IMR-90 (cell line): Measurements from ENCODE around the gene URM1. TPM values are rescaled to one million over a fixed set of nuclear protein-coding genes. Genes with fewer than 3 reads are reported as not detected.

Source experiments
- ATAC-seq: fragments of 200-7000 bp; cut with Tn5 transposase; 2 replicates; pipeline ENCODE4 v1.9.1; 2020; ENCODE audit warnings: low read depth, mild to moderate bottlenecking, moderate library complexity
- BruUV-seq: library from RNA; stranded (reverse); fragments of 400-500 nt; replicated peaks from 2 replicates; lab custom pipeline; 2021; lab: Mats Ljungman, UMichigan
- CTCF ChIA-PET: fragments of 300-600 bp; formaldehyde crosslinking; extraction: SDS; loops from one replicate; lab custom pipeline; 2021; ENCODE audit warnings: antibody characterized with exemption; lab: Yijun Ruan, JAX
- POLR2A ChIA-PET: fragments of 300-600 bp; sonication (Branson Sonifier 250); formaldehyde crosslinking; loops from one replicate; lab custom pipeline; 2022; ENCODE audit warnings: antibody characterized with exemption; ENCODE audit not compliant: unreplicated experiment; lab: Charles Lee
- DNase-seq: peaks from one replicate; pipeline ENCODE4 v3.0.0; 2013
- H2AFZ ChIP-seq: replicated peaks from 2 replicates; pipeline ENCODE3; 2013; ENCODE audit warnings: low read length, mild to moderate bottlenecking; ENCODE audit not compliant: poor library complexity
- H2AK5ac ChIP-seq: 2 replicates; pipeline ENCODE4 v1.6.1; 2013; ENCODE audit warnings: low read depth, low read length, inconsistent platforms
- H2AK9ac ChIP-seq: replicated peaks from 2 replicates; pipeline ENCODE3; 2013; ENCODE audit warnings: mild to moderate bottlenecking, low read depth, low read length, moderate library complexity; ENCODE audit not compliant: poor library complexity
- H2BK120ac ChIP-seq: 2 replicates; pipeline ENCODE4 v1.6.1; 2013; ENCODE audit warnings: low read depth, low read length, inconsistent platforms
- H2BK15ac ChIP-seq: 3 replicates; pipeline ENCODE4 v1.6.1; 2013; ENCODE audit warnings: low read depth, low read length, inconsistent platforms
- H2BK20ac ChIP-seq: 2 replicates; pipeline ENCODE4 v1.6.1; 2013; ENCODE audit warnings: low read depth, mild to moderate bottlenecking, inconsistent platforms, low read length, moderate library complexity
- H2BK5ac ChIP-seq: 2 replicates; pipeline ENCODE4 v1.6.1; 2013; ENCODE audit warnings: mild to moderate bottlenecking, low read depth, low read length, inconsistent platforms; ENCODE audit not compliant: poor library complexity, severe bottlenecking
- H3K14ac ChIP-seq: replicated peaks from 2 replicates; pipeline ENCODE4 v1.6.1; 2013; ENCODE audit warnings: low read depth, low read length, inconsistent platforms
- H3K18ac ChIP-seq: 2 replicates; pipeline ENCODE4 v1.6.1; 2013; ENCODE audit warnings: low read depth, low read length, control low read depth
- H3K23ac ChIP-seq: 2 replicates; pipeline ENCODE4 v1.6.1; 2013; ENCODE audit warnings: low read depth, low read length, inconsistent platforms
- H3K27ac ChIP-seq: 2 replicates; pipeline ENCODE4 v1.5.1; 2013; ENCODE audit warnings: mild to moderate bottlenecking, control low read depth, low read length; ENCODE audit not compliant: insufficient read depth
- H3K27me3 ChIP-seq: 2 replicates; pipeline ENCODE4 v1.6.1; 2013; ENCODE audit warnings: low read length; ENCODE audit not compliant: control insufficient read depth, insufficient read depth
- H3K36me3 ChIP-seq: 2 replicates; pipeline ENCODE4 v1.6.1; 2013; ENCODE audit warnings: low read length, mixed read lengths; ENCODE audit not compliant: control insufficient read depth, insufficient read depth
- H3K4ac ChIP-seq: 2 replicates; pipeline ENCODE4 v1.6.1; 2013; ENCODE audit warnings: low read depth, low read length, inconsistent platforms
- H3K4me1 ChIP-seq: 2 replicates; pipeline ENCODE4 v1.6.1; 2013; ENCODE audit warnings: low read length, mixed read lengths; ENCODE audit not compliant: control insufficient read depth, insufficient read depth
- H3K4me2 ChIP-seq: 2 replicates; pipeline ENCODE4 v1.6.1; 2013; ENCODE audit warnings: low read depth, mild to moderate bottlenecking, control low read depth, low read length, moderate library complexity
- H3K4me3 ChIP-seq: 2 replicates; pipeline ENCODE4 v1.5.1; 2013; ENCODE audit warnings: low read depth, mild to moderate bottlenecking, control low read depth, low read length, moderate library complexity; ENCODE audit not compliant: insufficient read depth
- H3K56ac ChIP-seq: 2 replicates; pipeline ENCODE4 v1.6.1; 2013; ENCODE audit warnings: low read length, inconsistent platforms; ENCODE audit not compliant: insufficient read depth; ENCODE audit errors: extremely low read depth
- H3K79me1 ChIP-seq, 2 experiments: 2 replicates each; pipeline ENCODE4 v1.6.1; 2013; ENCODE audit warnings: low read length in 2 of 2, inconsistent platforms in 1 of 2, low read depth in 1 of 2
- H3K9ac ChIP-seq: 2 replicates; pipeline ENCODE4 v1.6.1; 2013; ENCODE audit warnings: low read depth, low read length, control low read depth
- H3K9me1 ChIP-seq: 2 replicates; pipeline ENCODE4 v1.6.1; 2013; ENCODE audit warnings: low read length, inconsistent platforms; ENCODE audit not compliant: insufficient read depth
- H3K9me3 ChIP-seq: 2 replicates; pipeline ENCODE4 v1.6.1; 2013; ENCODE audit warnings: low read length; ENCODE audit not compliant: control insufficient read depth, insufficient read depth
- H4K20me1 ChIP-seq: 2 replicates; pipeline ENCODE4 v1.6.1; 2013; ENCODE audit warnings: low read length, inconsistent platforms; ENCODE audit not compliant: insufficient read depth
- H4K5ac ChIP-seq: 2 replicates; pipeline ENCODE4 v1.6.1; 2013; ENCODE audit warnings: mild to moderate bottlenecking, low read depth, low read length, control low read depth
- H4K8ac ChIP-seq, 2 experiments: 2 replicates each; pipeline ENCODE4 v1.6.1; 2013; ENCODE audit warnings: low read depth in 2 of 2, low read length in 2 of 2, control low read depth in 1 of 2, inconsistent platforms in 1 of 2
- H4K91ac ChIP-seq: 2 replicates; pipeline ENCODE4 v1.6.1; 2013; ENCODE audit warnings: low read depth, low read length, inconsistent platforms; ENCODE audit not compliant: insufficient read depth
- BHLHE40 ChIP-seq: fragments of 150-350 bp; IDR thresholded peaks from 2 replicates; pipeline ENCODE4 v1.6.1; 2016; ENCODE audit warnings: mild to moderate bottlenecking, low read depth, low read length
- CEBPB ChIP-seq: IDR thresholded peaks from 2 replicates; pipeline ENCODE4 v1.6.1; 2012; ENCODE audit warnings: low read depth, low read length, improper control_type of control experiment
- CHD1 ChIP-seq: IDR thresholded peaks from 2 replicates; pipeline ENCODE4 v1.6.1; 2012; ENCODE audit warnings: low read depth, low read length, improper control_type of control experiment
- FOS ChIP-seq: fragments of 150-350 bp; IDR thresholded peaks from 2 replicates; pipeline ENCODE4 v1.6.1; 2016; ENCODE audit warnings: low read depth, low read length
- MAFK ChIP-seq: IDR thresholded peaks from 2 replicates; pipeline ENCODE4 v1.6.1; 2012; ENCODE audit warnings: low read depth, low read length, improper control_type of control experiment
- MAZ ChIP-seq: IDR thresholded peaks from 2 replicates; pipeline ENCODE4 v1.6.1; 2012; ENCODE audit warnings: low read depth, mild to moderate bottlenecking, low read length, improper control_type of control experiment, moderate library complexity, borderline replicate concordance
- MXI1 ChIP-seq: IDR thresholded peaks from 2 replicates; pipeline ENCODE4 v1.6.1; 2012; ENCODE audit warnings: low read depth, mild to moderate bottlenecking, low read length, moderate library complexity, borderline replicate concordance
- NFE2L2 ChIP-seq: fragments of 150-350 bp; IDR thresholded peaks from 2 replicates; pipeline ENCODE4 v1.6.1; 2016; ENCODE audit warnings: low read depth, mild to moderate bottlenecking, low read length
- POLR2A ChIP-seq: IDR thresholded peaks from 2 replicates; pipeline ENCODE4 v1.6.1; 2012; ENCODE audit warnings: mild to moderate bottlenecking, low read depth, low read length
- RAD21 ChIP-seq: IDR thresholded peaks from 2 replicates; pipeline ENCODE4 v1.6.1; 2012; ENCODE audit warnings: low read length, improper control_type of control experiment
- RCOR1 ChIP-seq: IDR thresholded peaks from 2 replicates; pipeline ENCODE4 v1.6.1; 2012; ENCODE audit warnings: mild to moderate bottlenecking, low read length, improper control_type of control experiment; ENCODE audit not compliant: insufficient replicate concordance
- RFX5 ChIP-seq: IDR thresholded peaks from 2 replicates; pipeline ENCODE4 v1.8.0; 2012; ENCODE audit warnings: low read depth, mild to moderate bottlenecking, low read length, moderate library complexity
- SMC3 ChIP-seq: fragments of 150-350 bp; IDR thresholded peaks from 2 replicates; pipeline ENCODE4 v1.6.1; 2016; ENCODE audit warnings: low read depth, mild to moderate bottlenecking, antibody characterized with exemption, low read length, moderate library complexity
- WGBS, 2 experiments: methylation state at CpG; one replicate each; pipeline versions ENCODE4 v1.1.5 to v1.1.7; 2013; ENCODE audit warnings: missing lambda C conversion rate in 2 of 2; ENCODE audit not compliant: insufficient read length in 1 of 2; ENCODE audit errors: extremely low coverage in 2 of 2; 5-methylcytosine and 5-hydroxymethylcytosine counted together
- dilution Hi-C: fragments of 300-500 bp; cut with HindIII; formaldehyde crosslinking; loops from one replicate; pipeline ENCODE4 v1.14.3; 2018; ENCODE audit warnings: low sequenced_read_pairs; ENCODE audit not compliant: unreplicated experiment
- in situ Hi-C: fragments of 300-500 bp; cut with MboI; formaldehyde crosslinking; loops from 3 replicates; pipeline ENCODE4 v1.14.3; 2019; ENCODE audit warnings: low sequenced_read_pairs, inconsistent platforms, mixed read lengths
- intact Hi-C: fragments of 100-400 bp; cut with micrococcal nuclease; formaldehyde crosslinking; loops from 2 replicates; pipeline ENCODE4 v1.10.0; 2022
- polyA plus RNA-seq, 3 experiments: library from polyadenylated mRNA; depleted of rRNA; stranded (reverse); fragments of >200 nt; gene quantifications; 2 replicates each; pipeline ENCODE4 v1.2.3, GENCODE V29; 2012; ENCODE audit warnings: low replicate concordance in 1 of 3
- total RNA-seq: library from RNA; depleted of rRNA; stranded (reverse); fragments of >200 nt; gene quantifications from 2 replicates; pipeline ENCODE4 v1.2.3, GENCODE V29; 2012
- TF ChIP-seq, protein P1 (sequence below): fragments of 150-350 bp; IDR thresholded peaks from 2 replicates; pipeline ENCODE4 v1.6.1; 2016; ENCODE audit warnings: low read depth, mild to moderate bottlenecking, low read length, moderate library complexity, borderline replicate concordance
- TF ChIP-seq, protein P2 (sequence below): fragments of 150-350 bp; IDR thresholded peaks from 2 replicates; pipeline ENCODE4 v1.6.1; 2017; ENCODE audit warnings: mild to moderate bottlenecking, antibody characterized with exemption, low read length, low read depth

Gene URM1
- total and polyA plus RNA-seq, 2 of the 4 experiments (the other 2 are of a cell fraction), result 33.2 to 66.9 TPM

DNA sequence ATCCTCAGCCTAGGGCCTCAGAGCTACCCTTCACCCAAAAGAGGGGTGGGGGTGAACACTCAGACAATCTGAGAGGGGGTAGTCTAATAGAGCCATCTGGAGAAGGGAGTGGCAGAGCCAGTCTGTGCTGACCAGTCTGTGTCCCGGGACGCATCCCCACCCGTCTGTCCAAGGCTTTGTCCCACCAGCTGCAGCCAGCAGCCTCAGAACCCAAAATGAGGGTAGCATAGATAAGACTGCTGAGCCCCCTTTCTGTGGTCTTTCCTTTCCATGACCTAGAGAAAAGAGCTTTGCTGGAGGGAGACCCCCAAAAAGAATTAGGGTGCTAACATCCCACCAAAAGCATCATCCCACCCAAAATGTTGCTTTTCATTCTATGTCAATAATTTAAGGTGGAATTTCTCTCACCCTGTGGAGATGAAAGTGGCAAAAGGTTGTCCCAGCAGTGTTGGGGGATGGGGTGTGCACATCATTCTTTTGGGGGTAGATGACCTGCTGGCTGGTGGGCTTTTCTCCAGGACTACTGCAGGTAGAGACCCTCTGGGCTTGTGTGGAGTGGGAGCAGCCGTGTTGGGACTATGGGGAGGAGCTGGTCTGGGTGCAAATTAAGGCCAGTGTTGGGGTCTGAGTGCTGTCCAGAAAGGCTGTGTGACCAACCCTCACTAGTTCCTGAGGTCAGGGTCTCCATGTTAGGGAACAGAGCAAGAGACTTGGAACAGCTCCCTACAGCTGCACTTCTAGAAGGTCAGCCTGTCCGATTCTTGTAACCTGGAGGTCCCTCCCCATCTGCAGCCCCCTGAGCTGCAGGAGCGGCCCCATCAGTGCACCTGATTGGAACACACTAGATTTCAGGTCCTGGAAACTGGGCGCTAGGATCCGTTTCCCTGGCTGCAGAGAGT lies 19.9 kb downstream of the URM1 start:
- Histone ChIP-seq H3K18ac (no peak overlapping the region), H4K20me1 (no peaks in the 10 kb centered on the region; the same call in none of the 2 replicates), H2AK5ac (no peak overlapping the region), H3K4me1 (no peaks in the 10 kb centered on the region), H2BK5ac (no peak overlapping the region), H3K9ac (no peak overlapping the region), H3K23ac (no peak overlapping the region), H3K56ac (no peak overlapping the region), H3K9me1 (no peaks in the 10 kb centered on the region), H3K4me3 (no peak overlapping the region), H3K36me3 (peaks cover 36% of the 10 kb centered on the region), H3K14ac (no peak overlapping the region), H2BK15ac (no peak overlapping the region), H3K4ac (no peak overlapping the region), H3K27me3 (no peaks in the 10 kb centered on the region), H3K79me1 (peaks cover 0 to 4% of the 10 kb centered on the region in 2 experiments; a peak in 2 of 4 replicates), H4K8ac (no peak overlapping the region), H3K4me2 (no peak overlapping the region), H2BK20ac (no peak overlapping the region), H4K5ac (no peak overlapping the region), H4K91ac (no peak overlapping the region), H2BK120ac (no peak overlapping the region), H2AK9ac (no peak overlapping the region), H2AFZ (no peak overlapping the region), H3K27ac (no peak overlapping the region), H3K9me3 (no peaks in the 10 kb centered on the region)
- in situ Hi-C loops (no loop called here), intact Hi-C loops (no loop called here), dilution Hi-C loops (no loop called here)
- 100% methylated on average over 1 of the region's 8 CpGs; no CpG with 5 or more reads in 1 of the 2 experiments for WGBS, 2 experiments
- ATAC-seq, result no peak
- BruUV-seq, result no TSS peak
- CTCF ChIA-PET, result no interaction called here
- TF ChIP-seq CEBPB (no peak), BHLHE40 (no peak), MXI1 (no peak), SMC3 (no peak), RCOR1 (no peak), MAZ (no peak), RFX5 (no peak), RAD21 (no peak), NFE2L2 (no peak), POLR2A (no peak), MAFK (no peak), FOS (no peak), CHD1 (no peak)
- TF ChIP-seq, protein P1, sequence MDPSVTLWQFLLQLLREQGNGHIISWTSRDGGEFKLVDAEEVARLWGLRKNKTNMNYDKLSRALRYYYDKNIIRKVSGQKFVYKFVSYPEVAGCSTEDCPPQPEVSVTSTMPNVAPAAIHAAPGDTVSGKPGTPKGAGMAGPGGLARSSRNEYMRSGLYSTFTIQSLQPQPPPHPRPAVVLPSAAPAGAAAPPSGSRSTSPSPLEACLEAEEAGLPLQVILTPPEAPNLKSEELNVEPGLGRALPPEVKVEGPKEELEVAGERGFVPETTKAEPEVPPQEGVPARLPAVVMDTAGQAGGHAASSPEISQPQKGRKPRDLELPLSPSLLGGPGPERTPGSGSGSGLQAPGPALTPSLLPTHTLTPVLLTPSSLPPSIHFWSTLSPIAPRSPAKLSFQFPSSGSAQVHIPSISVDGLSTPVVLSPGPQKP, result no peak
- TF ChIP-seq, protein P2, sequence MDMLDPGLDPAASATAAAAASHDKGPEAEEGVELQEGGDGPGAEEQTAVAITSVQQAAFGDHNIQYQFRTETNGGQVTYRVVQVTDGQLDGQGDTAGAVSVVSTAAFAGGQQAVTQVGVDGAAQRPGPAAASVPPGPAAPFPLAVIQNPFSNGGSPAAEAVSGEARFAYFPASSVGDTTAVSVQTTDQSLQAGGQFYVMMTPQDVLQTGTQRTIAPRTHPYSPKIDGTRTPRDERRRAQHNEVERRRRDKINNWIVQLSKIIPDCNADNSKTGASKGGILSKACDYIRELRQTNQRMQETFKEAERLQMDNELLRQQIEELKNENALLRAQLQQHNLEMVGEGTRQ, result no peak
- no peak for DNase-seq
- POLR2A ChIA-PET, result no interaction called here
